ENCODE results near the gene ZNF385B.

The ZNF385B gene

GRCh38 chr2:179729966-179730365 lies 131.4 kb downstream of the ZNF385B start:
- no peak for DNase-seq

DNA sequence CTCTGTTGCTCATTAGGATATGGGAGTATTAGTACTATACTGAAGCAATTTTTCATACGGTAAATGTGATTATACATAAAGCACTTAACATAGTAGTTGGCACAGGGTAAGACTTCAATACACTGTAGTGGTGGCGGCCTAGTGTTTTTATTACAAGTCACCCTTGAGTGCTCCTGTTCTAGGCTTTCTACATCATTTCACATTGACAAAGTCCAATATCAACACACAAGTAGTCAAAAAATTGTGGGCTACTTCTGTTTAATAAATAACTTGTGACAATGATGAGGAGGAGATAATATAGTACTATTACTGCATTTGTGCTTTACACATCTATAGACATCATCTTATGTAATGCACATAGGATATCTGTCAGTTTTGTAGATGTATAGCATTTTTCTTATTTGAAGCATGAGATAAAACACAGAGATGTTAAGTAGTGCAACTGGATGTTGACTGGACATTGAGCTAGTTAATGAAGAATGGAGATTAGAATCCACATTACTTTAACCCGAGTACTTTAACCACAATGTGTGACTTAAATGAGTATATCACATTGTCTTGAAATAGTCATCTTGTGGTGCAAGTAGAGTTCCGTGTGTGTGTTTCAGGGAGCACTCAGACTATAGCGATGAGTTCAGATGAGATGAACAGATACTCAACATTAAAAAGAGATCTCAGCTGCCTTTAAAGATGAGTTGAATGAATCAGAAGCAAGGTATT lies 134.8 kb downstream of the ZNF385B start:
- DNase-seq, result no peak

DNA sequence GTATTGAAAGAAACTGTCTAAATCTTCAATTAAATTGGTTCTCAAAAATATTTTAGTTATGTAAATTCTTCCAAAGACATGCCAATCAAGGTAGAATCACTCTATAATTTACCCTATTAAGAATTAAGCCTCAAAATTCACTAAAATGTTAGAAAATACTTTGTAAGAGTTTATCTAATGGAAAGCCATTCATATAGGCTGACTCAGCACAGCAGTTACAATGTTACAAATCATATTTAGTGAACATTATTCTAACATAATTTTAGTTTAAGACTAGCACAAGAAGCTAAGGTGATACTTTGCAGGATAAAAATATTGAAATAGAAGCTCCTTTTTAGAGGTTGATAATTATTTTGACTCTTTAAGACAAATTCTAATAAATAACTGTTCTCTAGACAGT lies 137.0 kb downstream of the ZNF385B start:
- no peak for DNase-seq

GRCh38 chr2:179720173-179720772 lies 141.1 kb downstream of the ZNF385B start:
- DNase-seq, result no peak

- no peak for DNase-seq
Measured at GRCh38 chr2:179715871-179716270, 145.5 kb downstream of the ZNF385B start.

GRCh38 chr2:179715196-179715595 lies 146.2 kb downstream of the ZNF385B start:
- DNase-seq, result no peak

GRCh38 chr2:179712825-179713224 lies 148.6 kb downstream of the ZNF385B start:
- no peak for DNase-seq

DNA sequence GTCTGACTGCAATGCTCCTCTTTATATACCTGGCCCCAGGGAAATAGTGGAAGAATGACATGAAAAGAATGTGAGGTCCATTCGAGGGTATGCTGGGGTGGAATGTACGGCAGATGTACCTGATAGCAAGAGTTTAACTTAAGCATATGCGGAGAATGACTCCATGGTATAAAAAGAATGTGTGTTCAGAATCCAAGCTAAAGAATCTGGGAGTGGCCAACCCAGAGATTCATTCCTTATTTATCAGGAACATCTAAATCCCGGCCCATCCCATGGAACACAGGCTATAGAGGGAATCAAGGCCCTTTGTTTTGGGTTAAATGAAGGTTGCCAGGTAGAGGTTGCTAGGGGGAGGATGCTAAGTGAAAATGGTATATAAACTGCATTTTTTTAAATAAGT lies 150.0 kb downstream of the ZNF385B start:
- no peak for DNase-seq

GRCh38 chr2:179703702-179704101 lies 157.7 kb downstream of the ZNF385B start:
- DNase-seq, result no peak

DNA sequence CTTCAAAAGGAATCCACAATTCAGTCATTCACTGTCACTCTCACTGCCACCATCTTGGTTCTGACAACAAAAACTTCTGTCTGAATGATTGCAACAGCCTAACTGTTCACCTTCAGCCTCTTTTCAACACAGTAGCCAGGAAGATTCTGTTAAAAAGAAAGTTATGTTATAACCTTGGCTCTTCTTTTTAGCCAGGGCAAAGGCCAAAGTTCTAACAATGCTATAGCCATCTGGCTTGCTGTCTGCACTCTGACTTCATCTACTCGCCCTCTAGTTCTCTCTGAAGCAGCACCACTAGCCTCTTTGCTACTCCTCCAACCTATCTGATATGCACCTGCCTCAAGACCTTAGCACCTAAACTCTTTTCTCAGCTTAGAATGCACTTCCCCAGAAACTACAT lies 158.5 kb downstream of the ZNF385B start:
- DNase-seq, result no peak

DNA sequence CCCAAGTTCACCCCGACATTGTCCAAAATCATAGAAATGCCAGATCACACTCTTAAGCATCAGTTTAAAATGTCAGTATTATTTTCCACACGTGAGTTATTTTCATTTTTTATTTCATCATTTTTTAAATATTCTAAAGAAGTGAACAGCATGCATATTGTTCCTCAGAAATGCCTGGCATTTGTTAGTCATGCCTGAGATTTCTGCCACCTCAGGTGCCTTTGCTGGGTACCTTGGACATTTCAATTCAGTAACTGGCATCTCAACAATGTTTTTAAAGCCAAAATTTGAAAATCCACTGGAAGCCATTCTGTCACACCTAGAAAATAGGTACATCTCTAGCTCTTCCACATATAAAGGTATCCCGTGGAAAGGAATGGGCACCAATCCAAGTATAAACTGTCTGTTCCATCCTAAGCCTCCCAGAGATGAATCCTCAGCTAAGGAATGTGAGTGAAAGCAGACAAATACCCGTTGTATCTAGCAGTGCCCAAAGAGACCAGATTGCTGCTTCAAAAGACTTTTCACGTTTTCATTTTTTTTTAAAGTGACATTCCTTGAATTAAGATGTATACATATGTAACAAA lies 159.8 kb downstream of the ZNF385B start:
- DNase-seq, result no peak

- no peak for DNase-seq
Measured at GRCh38 chr2:179695486-179695885, 165.9 kb downstream of the ZNF385B start.

DNA sequence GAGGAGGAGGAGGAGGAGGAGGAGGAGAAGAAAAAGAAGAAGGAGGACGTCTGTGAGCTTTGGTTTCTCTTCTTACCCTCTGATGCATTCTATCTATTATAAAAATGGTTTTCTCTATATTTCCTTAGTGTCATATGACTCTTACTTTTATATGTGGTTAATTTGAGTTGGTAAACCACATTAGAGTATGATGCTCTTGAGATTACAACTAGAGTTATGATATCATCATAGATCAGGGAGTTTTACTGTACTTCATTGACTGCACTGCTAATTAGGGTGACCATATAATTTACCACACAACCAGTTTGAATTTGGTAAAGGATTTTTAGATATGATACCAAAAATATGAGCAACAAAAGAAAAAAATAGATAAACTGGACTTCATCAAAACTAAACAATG lies 166.4 kb downstream of the ZNF385B start:
- DNase-seq, result no peak

GRCh38 chr2:179692610-179693009 lies 168.8 kb downstream of the ZNF385B start:
- no peak for DNase-seq

DNA sequence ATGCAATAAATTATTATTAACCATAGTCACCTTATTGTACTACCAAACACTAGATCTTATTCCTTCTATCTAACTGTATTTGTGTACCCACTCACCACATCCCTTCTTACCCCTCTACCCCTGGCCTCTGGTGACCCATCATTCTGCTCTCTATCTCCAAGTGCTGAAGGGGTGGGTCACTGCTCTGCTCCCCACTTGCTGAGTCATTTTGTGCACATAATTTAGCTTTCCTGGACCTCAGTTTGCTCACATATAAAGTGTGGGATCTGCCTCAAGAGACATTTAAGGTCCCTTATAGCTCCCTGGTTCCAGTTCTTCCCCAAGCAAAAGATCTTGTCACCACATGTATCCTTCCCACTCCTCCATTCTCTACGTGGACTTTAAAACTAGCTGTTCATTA lies 169.4 kb downstream of the ZNF385B start:
- no peak for DNase-seq

DNA sequence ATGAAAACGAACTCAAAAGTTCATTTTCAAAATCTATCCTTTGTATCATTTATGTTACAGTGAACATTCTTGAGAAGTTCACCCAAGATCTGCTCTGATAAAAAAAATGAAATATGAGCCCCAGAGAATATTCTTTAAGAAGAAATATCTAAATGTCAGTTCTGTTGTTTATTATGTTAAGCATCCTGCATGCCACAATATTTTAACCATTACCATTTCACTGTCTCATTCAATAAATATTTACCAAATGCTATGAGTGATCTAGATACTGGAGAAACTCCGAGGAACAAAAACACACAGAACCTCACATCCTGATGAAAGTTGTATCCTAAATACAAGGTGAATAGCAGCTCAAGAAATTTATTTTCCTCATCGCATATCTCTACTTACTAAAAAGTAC lies 170.2 kb downstream of the ZNF385B start:
- DNase-seq, result no peak

DNA sequence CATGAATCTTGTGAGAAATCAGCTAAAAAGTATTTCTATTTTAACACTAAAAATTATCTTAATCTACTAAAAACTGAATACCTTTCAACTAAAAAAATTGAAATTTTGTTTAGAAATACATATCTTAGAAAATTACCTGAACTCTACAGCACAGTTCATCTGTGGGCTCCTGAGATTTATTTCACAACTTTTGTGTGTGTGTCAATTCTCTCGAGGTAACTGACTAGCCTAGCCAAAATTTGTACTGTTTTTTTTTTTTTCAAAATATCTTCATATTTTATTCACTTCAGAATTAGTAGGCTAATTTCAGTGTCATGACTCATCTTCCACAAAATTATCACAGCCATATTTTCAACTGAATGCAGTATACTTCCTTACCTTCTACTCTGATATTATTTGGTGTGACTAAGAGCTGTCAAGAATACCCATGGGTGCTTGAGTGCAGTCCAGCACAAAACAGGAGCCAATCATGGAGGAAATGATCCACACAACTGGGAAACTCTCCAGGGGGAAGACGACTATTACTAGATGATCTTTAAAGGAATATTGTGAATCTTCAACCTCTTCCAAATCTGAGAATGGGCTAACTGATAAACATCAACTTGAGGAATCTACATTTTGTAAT lies 174.6 kb downstream of the ZNF385B start:
- DNase-seq, result no peak

DNA sequence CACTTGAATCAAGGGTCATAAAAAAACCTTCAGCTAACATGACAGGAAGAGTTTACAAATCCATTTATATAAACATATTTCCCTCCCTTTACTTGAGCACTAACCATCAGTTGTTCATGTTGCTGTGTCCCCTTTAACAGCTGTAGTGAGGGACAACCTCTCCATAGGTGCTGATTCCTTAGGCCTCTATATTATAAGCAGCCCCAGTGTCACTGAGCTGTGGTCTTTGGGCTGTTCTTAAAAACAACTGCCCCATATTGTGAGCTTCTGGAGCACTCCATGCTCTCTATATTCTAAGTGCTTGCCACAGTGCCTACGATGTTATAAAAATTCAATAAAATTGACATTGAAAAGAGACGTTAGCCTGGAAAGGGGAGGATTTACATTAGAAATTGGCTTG lies 175.3 kb downstream of the ZNF385B start:
- DNase-seq, result no peak

DNA sequence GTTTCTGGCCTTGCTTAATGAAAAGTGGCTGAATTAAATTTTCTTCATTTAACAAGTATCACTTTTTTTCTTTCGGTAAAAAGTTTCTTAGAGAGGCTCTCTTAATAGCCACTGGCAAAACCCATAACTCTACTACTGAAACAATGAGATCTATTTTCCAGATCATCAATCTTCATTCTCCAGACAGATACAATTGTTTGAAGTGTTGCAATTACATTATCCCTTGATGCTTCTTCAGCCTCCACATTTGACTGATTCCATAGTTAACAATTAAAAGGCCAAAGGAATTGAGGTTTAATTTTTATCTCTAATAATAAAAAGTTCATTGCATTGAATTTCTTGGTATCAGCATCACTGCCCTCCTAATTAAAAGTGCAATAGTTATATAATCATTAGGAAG lies 176.3 kb downstream of the ZNF385B start:
- DNase-seq, result no peak

GRCh38 chr2:179682756-179683155 lies 178.7 kb downstream of the ZNF385B start:
- no peak for DNase-seq

DNA sequence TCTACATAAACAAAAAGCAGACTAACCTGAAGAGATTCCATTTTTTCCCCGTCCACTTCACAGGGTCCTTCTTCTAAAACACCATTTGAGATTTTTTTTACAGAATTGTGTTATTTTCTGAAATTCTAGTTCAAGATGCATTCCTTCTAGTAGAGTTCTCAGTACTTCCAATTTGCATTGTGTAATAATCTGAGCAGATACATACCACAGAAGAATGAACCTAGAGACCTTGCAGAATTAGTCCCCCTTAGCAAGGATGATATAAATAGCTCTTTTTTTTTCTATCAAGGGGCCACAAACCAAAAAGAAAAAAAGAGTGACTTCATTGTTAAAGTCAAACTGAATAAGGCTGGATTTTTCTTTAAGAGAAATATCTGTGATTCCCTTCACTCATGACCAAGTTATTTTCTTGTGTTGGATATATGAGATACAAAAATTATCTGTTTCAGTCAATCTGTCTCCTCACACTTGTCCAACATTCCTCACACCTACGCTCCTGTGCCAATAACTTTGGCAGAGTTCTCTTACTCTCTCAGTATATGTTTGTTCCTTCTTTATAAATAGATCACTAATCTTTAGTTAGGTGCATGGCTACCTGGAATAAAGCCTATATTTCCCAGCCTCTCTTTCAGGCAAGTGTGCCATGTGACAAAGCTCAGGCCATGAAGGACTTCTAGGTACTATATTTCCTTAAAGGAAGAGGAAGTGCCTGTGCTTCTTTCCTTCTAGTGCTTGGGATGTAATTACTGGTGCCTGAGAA lies 183.5 kb downstream of the ZNF385B start:
- no peak for DNase-seq

DNA sequence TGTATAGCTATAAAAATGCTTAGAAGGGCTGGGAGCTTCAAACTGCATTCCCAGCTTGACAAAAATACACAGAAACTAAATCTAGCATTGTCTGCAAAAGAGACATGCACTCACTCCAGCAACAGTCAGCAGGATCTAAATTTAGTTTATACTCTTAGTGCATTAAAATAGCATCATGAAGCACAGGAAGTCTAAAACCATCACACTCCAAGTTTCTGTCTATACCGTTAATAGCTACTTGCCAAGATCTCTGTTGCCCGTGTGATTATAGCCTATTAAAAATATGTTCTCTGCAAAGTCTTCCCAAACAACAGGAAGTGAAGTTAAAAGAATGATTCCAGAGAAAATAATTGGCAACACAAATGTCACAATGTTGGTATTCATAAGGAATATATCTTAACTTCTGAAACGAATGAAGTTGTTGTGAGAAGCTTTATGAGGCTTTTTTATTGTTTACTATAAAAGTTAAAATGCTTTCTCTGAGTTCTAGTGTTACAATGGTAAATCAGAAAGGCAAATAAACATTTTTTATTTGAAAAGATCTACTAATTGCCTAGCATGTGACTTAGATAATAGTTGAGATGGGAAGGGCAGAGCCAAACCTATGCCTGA lies 184.2 kb downstream of the ZNF385B start:
- no peak for DNase-seq

DNA sequence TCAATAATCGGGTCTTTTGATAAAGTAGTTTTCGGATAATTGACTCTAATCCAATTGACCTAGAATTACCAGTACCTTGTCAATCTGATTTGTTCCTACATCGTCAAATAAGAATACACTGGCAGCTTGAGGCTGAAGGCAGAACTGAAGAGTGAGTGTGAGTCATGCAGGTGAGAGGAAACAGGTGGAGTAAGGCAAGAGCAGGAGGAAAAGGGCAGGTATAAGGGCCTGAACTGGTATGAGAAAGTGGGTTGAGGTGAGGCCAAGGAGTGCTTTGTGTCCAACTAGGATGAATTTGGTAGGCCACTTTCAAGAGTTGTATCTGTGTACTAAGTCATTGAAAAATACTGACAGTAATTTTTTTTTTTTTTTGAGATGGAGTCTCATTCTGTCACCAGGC lies 186.0 kb downstream of the ZNF385B start:
- DNase-seq, result no peak

Measured in midbrain (tissue), 1 donor.